CD4-positive, alpha-beta memory T cell (primary cell): ENCODE results near the gene TMEM91. TPM values are rescaled to one million over a fixed set of nuclear protein-coding genes. Genes with fewer than 3 reads are reported as not detected.

Experiments used
- CTCF ChIA-PET: fragments of 350-600 bp; sonication (Branson Sonifier 250); formaldehyde crosslinking; loops from one replicate; lab custom pipeline; 2021; ENCODE audit warnings: inconsistent platforms; ENCODE audit not compliant: partially characterized antibody; lab: Charles Lee
- POLR2A ChIA-PET: fragments of 350-600 bp; sonication (Branson Sonifier 250); formaldehyde crosslinking; loops from one replicate; lab custom pipeline; 2021; ENCODE audit not compliant: partially characterized antibody; lab: Charles Lee
- DNase-seq, 5 donors: peaks; one replicate each; pipeline versions ENCODE4 v3.0.0 to v3.0.0-alpha.2; 2020 to 2022; ENCODE audit warnings: mixed read lengths in 1 of 5
- H3K27ac ChIP-seq: one replicate; pipeline ENCODE4 v1.7.0; 2013; ENCODE audit warnings: low read depth, low read length
- H3K27me3 ChIP-seq: 2 replicates; pipeline ENCODE4 v1.7.0; 2013; ENCODE audit warnings: mild to moderate bottlenecking, low read length, moderate library complexity; ENCODE audit not compliant: insufficient read depth
- H3K36me3 ChIP-seq: 2 replicates; pipeline ENCODE4 v1.7.0; 2013; ENCODE audit warnings: mild to moderate bottlenecking, low read length, moderate library complexity; ENCODE audit not compliant: insufficient read depth
- H3K4me1 ChIP-seq: 2 replicates; pipeline ENCODE4 v1.7.0; 2013; ENCODE audit warnings: mild to moderate bottlenecking, low read length, moderate library complexity; ENCODE audit not compliant: insufficient read depth
- H3K4me3 ChIP-seq, 2 donors: one replicate each; pipeline ENCODE4 v1.7.0; 2013; ENCODE audit warnings: low read length in 2 of 2, mild to moderate bottlenecking in 1 of 2
- H3K9me3 ChIP-seq, 2 donors: one replicate each; pipeline ENCODE4 v1.7.0; 2013; ENCODE audit warnings: low read length in 2 of 2, control low read depth in 1 of 2; ENCODE audit not compliant: control insufficient read depth in 1 of 2
- H3K27ac Mint-ChIP-seq, 7 donors: one replicate each; pipeline ENCODE4 v1.8.0; 2020 to 2021; ENCODE audit warnings: mixed read lengths in 7 of 7, mild to moderate bottlenecking in 6 of 7, inconsistent platforms in 3 of 7, moderate library complexity in 3 of 7
- H3K27me3 Mint-ChIP-seq, 2 donors: one replicate each; pipeline ENCODE4 v1.8.0; 2020 to 2021; ENCODE audit warnings: mixed read lengths in 2 of 2
- H3K36me3 Mint-ChIP-seq, 2 donors: one replicate each; pipeline ENCODE4 v1.8.0; 2020 to 2021; ENCODE audit warnings: mixed read lengths in 2 of 2, inconsistent platforms in 1 of 2, mild to moderate bottlenecking in 1 of 2
- H3K4me1 Mint-ChIP-seq, 4 donors: one replicate each; pipeline ENCODE4 v1.8.0; 2020 to 2021; ENCODE audit warnings: mixed read lengths in 4 of 4, mild to moderate bottlenecking in 1 of 4
- H3K4me3 Mint-ChIP-seq, 8 donors: one replicate each; pipeline ENCODE4 v1.8.0; 2020 to 2021; ENCODE audit warnings: mixed read lengths in 8 of 8, mild to moderate bottlenecking in 7 of 8, moderate library complexity in 6 of 8, inconsistent platforms in 3 of 8
- H3K9me3 Mint-ChIP-seq, 8 donors: one replicate each; pipeline ENCODE4 v1.8.0; 2020 to 2021; ENCODE audit warnings: mixed read lengths in 8 of 8, mild to moderate bottlenecking in 5 of 8, inconsistent platforms in 3 of 8, moderate library complexity in 1 of 8
- intact Hi-C: fragments of 100-400 bp; cut with micrococcal nuclease; formaldehyde crosslinking; loops from one replicate; pipeline ENCODE4 v1.15.1; 2023
- polyA plus RNA-seq, 2 donors: library from polyadenylated mRNA; unstranded; fragments of 300-500 nt; fragmentation: Illumina TruSeq; gene quantifications; one replicate each; pipeline ENCODE4 v1.2.3, GENCODE V29; 2021
- total RNA-seq, 2 experiments: library from RNA; stranded (reverse); gene quantifications; one replicate each; pipeline ENCODE4 v1.2.3, GENCODE V29; 2021

Gene TMEM91
- total RNA-seq (10 to 100 TPM; 14.3 to 16.1 TPM), polyA plus RNA-seq (1 to 10 TPM; 4.8 to 4.9 TPM)

- Histone ChIP-seq H3K36me3 (no peaks in the 10 kb centered on the region), H3K27ac (peak within 1 kb of the TSS; percentile 20), H3K9me3 (no peaks in the 10 kb centered on the region), H3K27me3 (no peaks in the 10 kb centered on the region), H3K4me1 (peaks cover 7% of the 10 kb centered on the region), H3K4me3 (peak within 1 kb of the TSS; percentile 19 to 57)
- Mint-ChIP-seq H3K27ac (peak within 1 kb of the TSS in 6 of 7 donors; percentile 70 to 95 (median 86)), H3K4me1 (peaks cover 11 to 16% (median 12%) of the 10 kb centered on the region in 4 donors), H3K27me3 (no peaks in the 10 kb centered on the region), H3K9me3 (no peaks in the 10 kb centered on the region), H3K36me3 (no peaks in the 10 kb centered on the region), H3K4me3 (peak within 1 kb of the TSS; percentile 80 to 91 (median 86))
- intact Hi-C loops = no loop called here
- DNase-seq = no peak
- ChIA-PET CTCF (interaction anchor here (0.7 to 1.8 kb wide), 2 partner anchors 12 to 74 kb away, joined by 4 read pairs; partner anchors contain the start of gene B9D2), POLR2A (interaction anchor here (1.0 to 3.5 kb wide), 6 partner anchors 12 to 76 kb away, joined by 3 to 11 read pairs (median 3); partner anchors contain the start of gene B9D2)
Measured at GRCh38 chr19:41376241-41376997, at the start of gene TMEM91. TSS of gene TMEM91 (plus strand) at chr19:41376533. CDS start at chr19:41378310, 1,777 bp downstream.

- H3K4me3 Mint-ChIP-seq = peak overlapping the region; percentile 17 to 87 (median 68)
Measured at GRCh38 chr19:41327076-41327575, 49.2 kb upstream of the TMEM91 start.

GRCh38 chr19:41327576-41328156, 48.7 kb upstream of the TMEM91 start:
- peaks cover 49% of the 10 kb centered on the region for H3K36me3 ChIP-seq

More at GRCh38 chr19:41327076-41327575, 49.2 kb upstream of the TMEM91 start:
- ChIA-PET POLR2A (interaction anchor here (1.0 to 7.8 kb wide), 19 partner anchors 9 to 222 kb away, joined by 3 to 136 read pairs (median 5); partner anchors contain the start of genes B9D2, CCDC97, DMAC2 and HNRNPUL1), CTCF (interaction anchor here (0.7 to 1.5 kb wide), 5 partner anchors 19 to 64 kb away, joined by 3 to 16 read pairs (median 4); no protein-coding TSS in a partner anchor)
- peak in 3 of 5 donors; percentile 44 to 76 (median 45) for DNase-seq
- Histone ChIP-seq H3K9me3 (no peaks in the 10 kb centered on the region), H3K4me3 (peak overlapping the region in 1 of 2 donors; percentile 9), H3K36me3 (peaks cover 48% of the 10 kb centered on the region), H3K4me1 (peaks cover 64% of the 10 kb centered on the region), H3K27me3 (no peaks in the 10 kb centered on the region), H3K27ac (peak overlapping the region; percentile 76)
- Mint-ChIP-seq H3K36me3 (peaks cover 26 to 65% of the 10 kb centered on the region in 2 donors), H3K27ac (peak overlapping the region; percentile 90 to 97 (median 96)), H3K9me3 (peaks cover 0 to 14% (median 0%) of the 10 kb centered on the region in 8 donors), H3K4me1 (peaks cover 41 to 78% (median 60%) of the 10 kb centered on the region in 4 donors), H3K27me3 (no peaks in the 10 kb centered on the region)
- intact Hi-C loops = no loop called here

GRCh38 chr19:41328157-41328841, 48.0 kb upstream of the TMEM91 start:
- intact Hi-C loops = loop anchor here (1.0 to 2.0 kb wide), 2 partner anchors 17 to 23 kb away; partner anchors contain the start of gene CCDC97
- Histone ChIP-seq H3K9me3 (no peaks in the 10 kb centered on the region), H3K4me3 (peak overlapping the region in 1 of 2 donors; percentile 43), H3K27ac (peak overlapping the region; percentile 76), H3K36me3 (peaks cover 47% of the 10 kb centered on the region), H3K4me1 (peaks cover 73% of the 10 kb centered on the region), H3K27me3 (no peaks in the 10 kb centered on the region)
- Mint-ChIP-seq H3K27ac (peak overlapping the region; percentile 97 to 99 (median 98)), H3K9me3 (peaks cover 0 to 10% (median 0%) of the 10 kb centered on the region in 8 donors), H3K4me1 (peaks cover 45 to 79% (median 61%) of the 10 kb centered on the region in 4 donors), H3K27me3 (no peaks in the 10 kb centered on the region), H3K36me3 (peaks cover 30 to 62% of the 10 kb centered on the region in 2 donors), H3K4me3 (peak overlapping the region; percentile 77 to 87 (median 84))
- ChIA-PET CTCF (interaction anchor here (0.8 to 1.6 kb wide), 5 partner anchors 20 to 24 kb away, joined by 3 to 4 read pairs (median 3); no protein-coding TSS in a partner anchor), POLR2A (interaction anchor here (0.5 to 7.8 kb wide), 20 partner anchors 8 to 221 kb away, joined by 3 to 136 read pairs (median 6); partner anchors contain the start of genes B9D2, CCDC97, HNRNPUL1 and TGFB1)
- DNase-seq = no peak

More at GRCh38 chr19:41327576-41328156, 48.7 kb upstream of the TMEM91 start:
- peak overlapping the region; percentile 77 to 87 (median 84) for H3K4me3 Mint-ChIP-seq
- H3K4me1 Mint-ChIP-seq = peaks cover 45 to 81% (median 62%) of the 10 kb centered on the region in 4 donors
- peak overlapping the region; percentile 97 to 99 (median 98) for H3K27ac Mint-ChIP-seq
- Histone ChIP-seq H3K27ac (peak overlapping the region; percentile 76), H3K9me3 (no peaks in the 10 kb centered on the region), H3K4me1 (peaks cover 69% of the 10 kb centered on the region), H3K27me3 (no peaks in the 10 kb centered on the region), H3K4me3 (peak overlapping the region in 1 of 2 donors; percentile 43)
- POLR2A ChIA-PET = interaction anchor here (1.0 to 7.8 kb wide), 21 partner anchors 8 to 222 kb away, joined by 3 to 136 read pairs (median 5); partner anchors contain the start of genes B9D2, CCDC97, DMAC2 and HNRNPUL1
- intact Hi-C loops = loop anchor here (1.0 to 2.0 kb wide), 2 partner anchors 17 to 24 kb away; partner anchors contain the start of gene CCDC97
- peaks cover 0 to 14% (median 0%) of the 10 kb centered on the region in 8 donors for H3K9me3 Mint-ChIP-seq
- no peaks in the 10 kb centered on the region for H3K27me3 Mint-ChIP-seq
- DNase-seq = peak; percentile 81 to 99 (median 84)
- peaks cover 31 to 65% of the 10 kb centered on the region in 2 donors for H3K36me3 Mint-ChIP-seq
- CTCF ChIA-PET = interaction anchor here (0.7 to 1.5 kb wide), 4 partner anchors 19 to 64 kb away, joined by 3 to 16 read pairs (median 6); no protein-coding TSS in a partner anchor

- Histone ChIP-seq H3K4me3 (peak overlapping the region in 1 of 2 donors; percentile 0), H3K36me3 (peaks cover 47% of the 10 kb centered on the region), H3K9me3 (no peaks in the 10 kb centered on the region), H3K4me1 (peaks cover 77% of the 10 kb centered on the region), H3K27ac (peak overlapping the region; percentile 76), H3K27me3 (no peaks in the 10 kb centered on the region)
- Mint-ChIP-seq H3K4me3 (peak overlapping the region; percentile 77 to 87 (median 84)), H3K27me3 (no peaks in the 10 kb centered on the region), H3K9me3 (peaks cover 0 to 10% (median 0%) of the 10 kb centered on the region in 8 donors), H3K36me3 (peaks cover 30 to 64% of the 10 kb centered on the region in 2 donors), H3K4me1 (peaks cover 45 to 82% (median 62%) of the 10 kb centered on the region in 4 donors), H3K27ac (peak overlapping the region; percentile 97 to 99 (median 98))
- DNase-seq = no peak
- intact Hi-C loops = loop anchor here (1.0 to 2.0 kb wide), 2 partner anchors 18 to 22 kb away; partner anchors contain the start of gene CCDC97
- CTCF ChIA-PET = interaction anchor here (0.8 to 1.6 kb wide), 4 partner anchors 20 to 24 kb away, joined by 3 to 4 read pairs (median 3); no protein-coding TSS in a partner anchor
- POLR2A ChIA-PET = interaction anchor here (0.6 to 7.8 kb wide), 14 partner anchors 8 to 531 kb away, joined by 3 to 136 read pairs (median 8); partner anchors contain the start of genes B9D2, CCDC97, HNRNPUL1 and TGFB1
Measured at GRCh38 chr19:41328842-41329225, 47.5 kb upstream of the TMEM91 start.
